ENCODE results near the gene RNASE11. TPM values are rescaled to one million over a fixed set of nuclear protein-coding genes. Genes with fewer than 3 reads are reported as not detected.
"Not testable (repeated sequence)": the region's sequence is repeated elsewhere in the genome, so short reads cannot be mapped to it uniquely, and the experiment has no call there.

The RNASE11 gene
- total RNA-seq, 2 donors from 2014 or later = not detected

DNA sequence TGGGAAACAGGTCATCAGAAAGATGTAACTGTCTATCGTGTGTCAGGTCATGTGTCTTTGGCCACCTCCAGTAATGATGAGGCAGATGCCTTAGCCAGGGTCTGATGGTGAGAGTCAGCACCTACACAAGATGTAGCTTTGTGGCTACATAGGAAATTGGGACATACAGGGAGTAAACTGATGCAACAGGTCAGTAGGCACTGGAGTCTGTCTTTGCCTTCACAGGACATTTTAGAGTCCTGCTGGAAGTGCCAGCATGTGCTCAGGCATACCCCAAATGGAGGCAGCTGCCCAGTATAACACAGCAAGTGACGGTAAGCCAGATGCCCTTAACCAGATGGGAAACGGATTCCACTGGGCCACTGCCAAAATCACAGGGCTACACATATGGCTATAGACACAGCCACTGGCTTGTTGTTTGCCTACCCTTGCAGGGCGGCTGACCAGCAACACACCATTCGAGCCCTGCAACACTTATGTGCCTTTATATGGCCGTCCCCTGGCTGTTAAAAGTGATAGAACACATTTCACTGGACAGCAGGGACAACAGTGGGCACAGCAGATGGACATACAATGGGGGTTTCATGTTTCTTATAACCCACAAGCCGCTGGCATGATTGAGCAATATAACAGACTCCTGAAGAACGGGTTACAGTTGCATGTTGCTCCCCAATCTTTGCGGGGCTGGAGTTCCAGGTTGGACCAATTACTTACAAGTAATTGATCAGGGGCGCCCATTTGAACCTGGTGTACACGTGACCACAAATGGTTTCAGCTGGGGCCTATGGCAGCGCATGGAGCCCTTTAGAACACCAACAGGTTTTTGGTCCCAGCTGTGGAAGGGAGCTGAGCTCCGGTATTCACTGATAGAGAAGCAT is 16.3 kb upstream of the RNASE11 start:
- Histone ChIP-seq H3K4me3 (no peak overlapping the region), H3K9me3 (no peaks in the 10 kb centered on the region), H3K4me1 (ENCODE audit: control insufficient read depth in 1 of 2, low read depth in 2 of 2) (no peaks in the 10 kb centered on the region), H3K27ac (no peak overlapping the region), H3K27me3 (replicated peaks; ENCODE audit: insufficient read depth) (no peaks in the 10 kb centered on the region), H3K36me3 (no peaks in the 10 kb centered on the region)
- no peak for ATAC-seq (ENCODE audit: insufficient number of reproducible peaks, low FRiP score, low read depth)
- TF ChIP-seq, protein P1, sequence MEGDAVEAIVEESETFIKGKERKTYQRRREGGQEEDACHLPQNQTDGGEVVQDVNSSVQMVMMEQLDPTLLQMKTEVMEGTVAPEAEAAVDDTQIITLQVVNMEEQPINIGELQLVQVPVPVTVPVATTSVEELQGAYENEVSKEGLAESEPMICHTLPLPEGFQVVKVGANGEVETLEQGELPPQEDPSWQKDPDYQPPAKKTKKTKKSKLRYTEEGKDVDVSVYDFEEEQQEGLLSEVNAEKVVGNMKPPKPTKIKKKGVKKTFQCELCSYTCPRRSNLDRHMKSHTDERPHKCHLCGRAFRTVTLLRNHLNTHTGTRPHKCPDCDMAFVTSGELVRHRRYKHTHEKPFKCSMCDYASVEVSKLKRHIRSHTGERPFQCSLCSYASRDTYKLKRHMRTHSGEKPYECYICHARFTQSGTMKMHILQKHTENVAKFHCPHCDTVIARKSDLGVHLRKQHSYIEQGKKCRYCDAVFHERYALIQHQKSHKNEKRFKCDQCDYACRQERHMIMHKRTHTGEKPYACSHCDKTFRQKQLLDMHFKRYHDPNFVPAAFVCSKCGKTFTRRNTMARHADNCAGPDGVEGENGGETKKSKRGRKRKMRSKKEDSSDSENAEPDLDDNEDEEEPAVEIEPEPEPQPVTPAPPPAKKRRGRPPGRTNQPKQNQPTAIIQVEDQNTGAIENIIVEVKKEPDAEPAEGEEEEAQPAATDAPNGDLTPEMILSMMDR (IDR thresholded peaks at IDR 0.05) = no peak
- DNase-seq (ENCODE audit: low spot score) = no peak

DNA sequence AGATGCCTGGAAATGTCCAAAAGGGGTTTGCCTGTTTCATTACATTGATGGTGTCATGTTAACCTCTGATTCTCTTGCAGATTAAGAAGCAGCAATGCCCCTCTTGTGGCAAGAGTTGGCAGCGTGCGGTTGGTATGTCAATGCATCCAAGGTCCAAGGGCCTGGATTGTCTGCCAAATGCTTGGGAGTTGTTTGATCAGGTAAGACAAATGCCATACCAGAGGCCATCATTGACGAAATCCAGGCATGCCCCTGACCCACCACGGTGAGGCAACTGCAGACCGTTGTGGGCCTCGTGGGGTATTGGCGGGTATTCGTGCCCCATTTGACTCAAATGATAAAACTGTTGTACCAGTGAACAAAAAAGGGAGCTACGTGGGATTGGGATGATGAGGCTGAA is 14.8 kb upstream of the RNASE11 start:
- ATAC-seq (ENCODE audit: insufficient number of reproducible peaks, low FRiP score, low read depth) (no peak), DNase-seq (ENCODE audit: low spot score) (no peak)
- no peaks in the 10 kb centered on the region for H3K4me1 ChIP-seq (ENCODE audit: control insufficient read depth in 1 of 2, low read depth in 2 of 2)
- no peaks in the 10 kb centered on the region for H3K27me3 ChIP-seq (replicated peaks; ENCODE audit: insufficient read depth)
- H3K9me3 ChIP-seq = no peaks in the 10 kb centered on the region
- TF ChIP-seq, protein P1 (IDR thresholded peaks at IDR 0.05) = no peak
- H3K27ac ChIP-seq = no peak overlapping the region
- H3K36me3 ChIP-seq = no peaks in the 10 kb centered on the region
- no peak overlapping the region for H3K4me3 ChIP-seq

DNA sequence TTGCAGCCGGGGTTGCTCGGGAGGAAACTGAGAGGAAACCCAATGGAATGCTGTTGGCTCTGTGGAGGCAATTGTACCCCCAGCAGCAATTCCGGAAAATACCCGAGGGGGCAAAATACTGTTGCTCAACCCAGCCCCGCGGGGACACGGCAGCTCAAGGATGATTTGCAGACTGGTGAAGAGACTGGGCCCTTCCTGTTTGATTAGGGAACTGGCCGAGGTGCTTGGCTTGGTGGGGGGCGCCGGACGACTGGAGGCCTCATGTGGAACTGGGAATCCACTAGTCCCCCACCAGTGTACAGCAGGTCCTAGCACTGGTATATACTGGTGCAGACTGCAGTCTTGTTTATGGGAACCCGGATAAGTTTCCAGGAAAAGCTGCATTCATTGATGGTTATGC is 13.7 kb upstream of the RNASE11 start:
- H3K36me3 ChIP-seq = no peaks in the 10 kb centered on the region
- no peaks in the 10 kb centered on the region for H3K9me3 ChIP-seq
- no peak for DNase-seq (ENCODE audit: low spot score)
- no peak overlapping the region for H3K4me3 ChIP-seq
- no peak overlapping the region for H3K27ac ChIP-seq
- H3K4me1 ChIP-seq (ENCODE audit: control insufficient read depth in 1 of 2, low read depth in 2 of 2) = no peaks in the 10 kb centered on the region
- TF ChIP-seq, protein P1 (IDR thresholded peaks at IDR 0.05) = no peak
- ATAC-seq (ENCODE audit: insufficient number of reproducible peaks, low FRiP score, low read depth) = no peak
- H3K27me3 ChIP-seq (replicated peaks; ENCODE audit: insufficient read depth) = no peaks in the 10 kb centered on the region

DNA sequence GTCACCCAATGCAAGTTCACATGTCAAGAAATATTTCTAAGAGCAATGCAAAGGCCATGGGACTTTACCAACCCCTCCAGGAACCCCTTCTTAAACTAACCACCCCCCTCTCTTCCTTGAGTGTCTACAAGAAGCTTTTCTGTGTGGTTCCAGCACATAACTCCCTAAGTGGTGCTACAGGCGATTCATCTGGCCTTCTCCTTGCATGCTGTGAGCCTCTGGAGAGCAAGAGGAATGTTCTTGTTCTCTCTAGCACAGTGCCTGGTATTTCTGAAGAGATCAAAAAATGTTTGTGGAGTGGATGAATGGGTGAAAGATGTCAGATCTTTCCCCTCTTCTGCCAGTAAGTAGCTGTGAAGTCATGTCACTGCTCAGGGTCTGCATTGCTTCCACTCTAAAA is 9.3 kb upstream of the RNASE11 start:
- Histone ChIP-seq H3K27me3 (replicated peaks; ENCODE audit: insufficient read depth) (no peaks in the 10 kb centered on the region), H3K9me3 (no peaks in the 10 kb centered on the region), H3K4me1 (ENCODE audit: control insufficient read depth in 1 of 2, low read depth in 2 of 2) (no peaks in the 10 kb centered on the region), H3K4me3 (no peak overlapping the region), H3K36me3 (no peaks in the 10 kb centered on the region), H3K27ac (no peak overlapping the region)
- TF ChIP-seq, protein P1 (IDR thresholded peaks at IDR 0.05) = no peak
- no peak for DNase-seq (ENCODE audit: low spot score)
- ATAC-seq (ENCODE audit: insufficient number of reproducible peaks, low FRiP score, low read depth) = no peak

DNA sequence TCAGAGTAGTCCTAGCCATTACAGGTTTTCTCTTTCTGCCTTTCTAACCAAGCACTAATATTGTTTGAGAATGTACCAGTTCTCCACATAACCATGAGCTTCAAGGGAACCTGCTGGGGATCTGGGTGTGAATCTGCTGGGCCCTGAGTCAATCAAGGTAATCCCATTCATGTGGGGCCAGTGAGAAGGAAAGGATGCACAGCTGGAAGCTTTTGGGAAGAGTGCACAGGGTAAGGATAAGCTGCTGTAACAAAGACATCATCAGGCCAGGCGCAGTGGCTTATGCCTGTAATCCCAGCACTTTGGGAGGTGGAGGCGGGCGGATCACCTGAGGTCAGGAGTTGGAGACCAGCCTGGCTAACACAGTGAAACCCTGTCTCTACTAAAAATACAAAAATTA is 7.9 kb upstream of the RNASE11 start:
- not testable (repeated sequence) for H3K4me1 ChIP-seq (ENCODE audit: control insufficient read depth in 1 of 2, low read depth in 2 of 2); H3K9me3 ChIP-seq; H3K27ac ChIP-seq; H3K27me3 ChIP-seq (replicated peaks; ENCODE audit: insufficient read depth); H3K4me3 ChIP-seq; ATAC-seq (ENCODE audit: insufficient number of reproducible peaks, low FRiP score, low read depth); H3K36me3 ChIP-seq; DNase-seq (ENCODE audit: low spot score)
